Measurements from ENCODE around the gene RIPOR2. TPM values are rescaled to one million over a fixed set of nuclear protein-coding genes. Genes with fewer than 3 reads are reported as not detected.
"Not testable (repeated sequence)": the region's sequence is repeated elsewhere in the genome, so short reads cannot be mapped to it uniquely, and the experiment has no call there.

The RIPOR2 gene
- total RNA-seq, 2 experiments from 2014 or later, result 154 to 156 TPM

- ChIA-PET POLR2A (interaction anchor here (1.0 to 8.5 kb wide), 5 partner anchors 14 to 41 kb away, joined by 5 to 195 read pairs (median 7); partner anchors contain the start of gene RIPOR2), CTCF (interaction anchor here (1.2 to 8.3 kb wide), 9 partner anchors 14 to 67 kb away, joined by 3 to 217 read pairs (median 6); partner anchors contain the start of gene RIPOR2)
- Mint-ChIP-seq H3K4me3 (peak overlapping the region; percentile 46), H3K36me3 (ENCODE audit: low read depth) (peaks cover 60% of the 10 kb centered on the region), H3K4me1 (ENCODE audit: low read depth) (peaks cover 86% of the 10 kb centered on the region), H3K27ac (peak overlapping the region; percentile 94), H3K27me3 (ENCODE audit: low read depth) (no peaks in the 10 kb centered on the region), H3K9me3 (ENCODE audit: insufficient read depth) (peaks cover 19% of the 10 kb centered on the region)
- ATAC-seq (no peak), DNase-seq (no peak)
Observed at GRCh38 chr6:24950218-24950941, 14.6 kb upstream of the RIPOR2 start.

- Mint-ChIP-seq H3K27me3 (ENCODE audit: low read depth) (no peaks in the 10 kb centered on the region), H3K9me3 (ENCODE audit: insufficient read depth) (peaks cover 31% of the 10 kb centered on the region), H3K4me1 (ENCODE audit: low read depth) (peaks cover 74% of the 10 kb centered on the region), H3K27ac (peak overlapping the region; percentile 94), H3K36me3 (ENCODE audit: low read depth) (peaks cover 65% of the 10 kb centered on the region), H3K4me3 (peak overlapping the region; percentile 46)
- peak; percentile 87 for DNase-seq
- peak; percentile 69 for ATAC-seq
- ChIA-PET POLR2A (interaction anchor here (1.0 to 8.5 kb wide), 7 partner anchors 13 to 1071 kb away, joined by 3 to 195 read pairs (median 7); partner anchors contain the start of gene RIPOR2), CTCF (interaction anchor here (0.9 to 8.3 kb wide), 11 partner anchors 10 to 114 kb away, joined by 3 to 217 read pairs (median 4); partner anchors contain the start of gene RIPOR2)
Observed at GRCh38 chr6:24949020-24949569, 13.3 kb upstream of the RIPOR2 start.

- not testable (repeated sequence) for ATAC-seq; H3K4me3 Mint-ChIP-seq; H3K27me3 Mint-ChIP-seq (ENCODE audit: low read depth); DNase-seq
- Mint-ChIP-seq H3K36me3 (ENCODE audit: low read depth) (peaks cover 63% of the 10 kb centered on the region), H3K4me1 (ENCODE audit: low read depth) (peaks cover 66% of the 10 kb centered on the region), H3K27ac (peak overlapping the region; percentile 94), H3K9me3 (ENCODE audit: insufficient read depth) (peaks cover 33% of the 10 kb centered on the region)
- ChIA-PET POLR2A (interaction anchor here (0.6 to 8.5 kb wide), 5 partner anchors 12 to 1268 kb away, joined by 3 to 195 read pairs (median 6); partner anchors contain the start of gene RIPOR2), CTCF (interaction anchor here (1.0 to 8.3 kb wide), 5 partner anchors 12 to 92 kb away, joined by 4 to 217 read pairs (median 12); partner anchors contain the start of gene RIPOR2)
Observed at GRCh38 chr6:24948261-24948660, 12.5 kb upstream of the RIPOR2 start.

- Mint-ChIP-seq H3K9me3 (ENCODE audit: insufficient read depth) (peaks cover 33% of the 10 kb centered on the region), H3K4me3 (no peak overlapping the region), H3K27me3 (ENCODE audit: low read depth) (no peaks in the 10 kb centered on the region), H3K4me1 (ENCODE audit: low read depth) (peaks cover 67% of the 10 kb centered on the region), H3K27ac (peak overlapping the region; percentile 94), H3K36me3 (ENCODE audit: low read depth) (peaks cover 65% of the 10 kb centered on the region)
- no peak for ATAC-seq
- DNase-seq, result no peak
- ChIA-PET CTCF (interaction anchor here (0.8 to 8.3 kb wide), 5 partner anchors 12 to 124 kb away, joined by 3 to 217 read pairs (median 12); partner anchors contain the start of gene RIPOR2), POLR2A (interaction anchor here (1.9 to 8.5 kb wide), 2 partner anchors 12 to 44 kb away, joined by 8 to 195 read pairs; partner anchors contain the start of gene RIPOR2)
Observed at GRCh38 chr6:24947636-24948035, 11.9 kb upstream of the RIPOR2 start.

GRCh38 chr6:24945054-24945453 is 9.3 kb upstream of the RIPOR2 start:
- ChIA-PET CTCF (interaction anchor here (0.7 to 3.9 kb wide), 4 partner anchors 10 to 73 kb away, joined by 3 to 46 read pairs (median 10); partner anchors contain the start of gene RIPOR2), POLR2A (interaction anchor here (1.0 kb wide), 1 partner anchor 9 kb away, joined by 3 read pairs; the partner anchor contains the start of gene RIPOR2)
- Mint-ChIP-seq H3K4me3 (no peak overlapping the region), H3K27me3 (ENCODE audit: low read depth) (no peaks in the 10 kb centered on the region), H3K9me3 (ENCODE audit: insufficient read depth) (peaks cover 37% of the 10 kb centered on the region), H3K36me3 (ENCODE audit: low read depth) (peaks cover 77% of the 10 kb centered on the region), H3K27ac (no peak overlapping the region), H3K4me1 (ENCODE audit: low read depth) (peaks cover 65% of the 10 kb centered on the region)
- no peak for DNase-seq
- ATAC-seq, result no peak

- Mint-ChIP-seq H3K36me3 (ENCODE audit: low read depth) (peaks cover 76% of the 10 kb centered on the region), H3K9me3 (ENCODE audit: insufficient read depth) (peaks cover 37% of the 10 kb centered on the region), H3K27ac (no peak overlapping the region), H3K27me3 (ENCODE audit: low read depth) (no peaks in the 10 kb centered on the region), H3K4me3 (no peak overlapping the region), H3K4me1 (ENCODE audit: low read depth) (peaks cover 59% of the 10 kb centered on the region)
- ChIA-PET CTCF (interaction anchor here (0.7 to 3.9 kb wide), 6 partner anchors 9 to 1213 kb away, joined by 3 to 46 read pairs (median 3); partner anchors contain the start of gene RIPOR2), POLR2A (interaction anchor here (1.6 kb wide), 1 partner anchor 11 kb away, joined by 4 read pairs; no protein-coding TSS in a partner anchor)
- DNase-seq, result no peak
- no peak for ATAC-seq
Observed at GRCh38 chr6:24943774-24944173, 8.0 kb upstream of the RIPOR2 start.

GRCh38 chr6:24940311-24940917 is 4.7 kb upstream of the RIPOR2 start:
- peaks cover 64% of the 10 kb centered on the region for H3K36me3 Mint-ChIP-seq (ENCODE audit: low read depth)
- DNase-seq (no peak), ATAC-seq (no peak)
- H3K4me1 Mint-ChIP-seq (ENCODE audit: low read depth), result peaks cover 63% of the 10 kb centered on the region
- POLR2A ChIA-PET, result interaction anchor here (0.6 kb wide), 1 partner anchor 229 kb away, joined by 3 read pairs; no protein-coding TSS in a partner anchor
- peak overlapping the region; percentile 26 for H3K27ac Mint-ChIP-seq
- peak overlapping the region; percentile 35 for H3K4me3 Mint-ChIP-seq
- CTCF ChIA-PET, result interaction anchor here (0.6 to 19.1 kb wide), 3 partner anchors 51 to 185 kb away, joined by 3 to 433 read pairs (median 109); no protein-coding TSS in a partner anchor
- no peaks in the 10 kb centered on the region for H3K27me3 Mint-ChIP-seq (ENCODE audit: low read depth)
- H3K9me3 Mint-ChIP-seq (ENCODE audit: insufficient read depth), result peaks cover 22% of the 10 kb centered on the region

- H3K27me3 Mint-ChIP-seq (ENCODE audit: low read depth), result no peaks in the 10 kb centered on the region
- ChIA-PET POLR2A (interaction anchor here (0.8 to 7.7 kb wide), 22 partner anchors 13 to 1280 kb away, joined by 3 to 195 read pairs (median 4); a partner anchor contains a TSS), CTCF (interaction anchor here (1.1 to 19.1 kb wide), 19 partner anchors 8 to 134 kb away, joined by 3 to 433 read pairs (median 16); no protein-coding TSS in a partner anchor)
- peak overlapping the region; percentile 94 for H3K4me3 Mint-ChIP-seq
- ATAC-seq (peak; percentile 62), DNase-seq (peak; percentile 70)
- H3K36me3 Mint-ChIP-seq (ENCODE audit: low read depth), result peaks cover 64% of the 10 kb centered on the region
- peaks cover 62% of the 10 kb centered on the region for H3K4me1 Mint-ChIP-seq (ENCODE audit: low read depth)
- H3K9me3 Mint-ChIP-seq (ENCODE audit: insufficient read depth), result peaks cover 3% of the 10 kb centered on the region
- peak overlapping the region; percentile 89 for H3K27ac Mint-ChIP-seq
Observed at GRCh38 chr6:24936641-24937317, 1.0 kb upstream of the RIPOR2 start.

GRCh38 chr6:24933868-24934401 is 1.8 kb downstream of the RIPOR2 start:
- H3K4me3 Mint-ChIP-seq, result peak overlapping the region; percentile 94
- peak; percentile 25 for ATAC-seq
- POLR2A ChIA-PET, result interaction anchor here (0.6 to 7.7 kb wide), 20 partner anchors 10 to 1109 kb away, joined by 3 to 195 read pairs (median 4); a partner anchor contains a TSS
- no peaks in the 10 kb centered on the region for H3K9me3 Mint-ChIP-seq (ENCODE audit: insufficient read depth)
- H3K27ac Mint-ChIP-seq, result peak overlapping the region; percentile 89
- H3K4me1 Mint-ChIP-seq (ENCODE audit: low read depth), result peaks cover 66% of the 10 kb centered on the region
- DNase-seq, result peak; percentile 69
- H3K36me3 Mint-ChIP-seq (ENCODE audit: low read depth), result peaks cover 71% of the 10 kb centered on the region
- CTCF ChIA-PET, result interaction anchor here (0.6 to 19.1 kb wide), 53 partner anchors 9 to 267 kb away, joined by 3 to 433 read pairs (median 8); partner anchors contain the start of genes ACOT13 and TDP2
- H3K27me3 Mint-ChIP-seq (ENCODE audit: low read depth), result no peaks in the 10 kb centered on the region

- CTCF ChIA-PET, result interaction anchor here (1.0 to 19.1 kb wide), 41 partner anchors 8 to 205 kb away, joined by 3 to 433 read pairs (median 12); no protein-coding TSS in a partner anchor
- Mint-ChIP-seq H3K4me1 (ENCODE audit: low read depth) (peaks cover 61% of the 10 kb centered on the region), H3K27ac (peak overlapping the region; percentile 89), H3K9me3 (ENCODE audit: insufficient read depth) (no peaks in the 10 kb centered on the region), H3K27me3 (ENCODE audit: low read depth) (no peaks in the 10 kb centered on the region), H3K36me3 (ENCODE audit: low read depth) (peaks cover 75% of the 10 kb centered on the region), H3K4me3 (peak overlapping the region; percentile 94)
- ATAC-seq (no peak), DNase-seq (peak; percentile 35)
- POLR2A ChIA-PET, result interaction anchor here (0.6 to 7.7 kb wide), 17 partner anchors 9 to 1110 kb away, joined by 3 to 195 read pairs (median 4); a partner anchor contains a TSS
Observed at GRCh38 chr6:24933266-24933665, 2.5 kb downstream of the RIPOR2 start.

All from activated CD8-positive, alpha-beta T cell treated with anti-CD3 and anti-CD28 coated beads, Interleukin-2, amount 10 ng/mL, durations not matched to agents 7 days and 5 days (primary cell).